GM18519 (cell line): ENCODE results near the gene RLBP1.

Source experiments
- ATAC-seq: cut with Tn5 transposase; IDR thresholded peaks from one replicate; pipeline ENCODE4 v1.9.1; 2021; ENCODE audit warnings: mild to moderate bottlenecking, moderate library complexity; ENCODE audit not compliant: unreplicated experiment, low FRiP score

Gene RLBP1

GRCh38 chr15:89208256-89208655 lies 13.1 kb downstream of the RLBP1 start:
- no peak for ATAC-seq

- no peak for ATAC-seq
These were observed 14.5 kb downstream of the RLBP1 start for GRCh38 chr15:89206908-89207331.

GRCh38 chr15:89205991-89206585 lies 15.3 kb downstream of the RLBP1 start:
- no peak for ATAC-seq

GRCh38 chr15:89203705-89204273 lies 17.6 kb downstream of the RLBP1 start:
- ATAC-seq: no peak

GRCh38 chr15:89201465-89202005 lies 19.8 kb downstream of the RLBP1 start:
- no peak for ATAC-seq

- no peak for ATAC-seq
These were observed 21.2 kb downstream of the RLBP1 start for GRCh38 chr15:89200182-89200581.

- ATAC-seq: no peak
These were observed 21.6 kb downstream of the RLBP1 start for GRCh38 chr15:89199746-89200145.

GRCh38 chr15:89198934-89199333 lies 22.4 kb downstream of the RLBP1 start:
- ATAC-seq: no peak

- ATAC-seq: no peak
These were observed 23.2 kb downstream of the RLBP1 start for GRCh38 chr15:89198196-89198595.

GRCh38 chr15:89197503-89197971 lies 23.8 kb downstream of the RLBP1 start:
- ATAC-seq: no peak

GRCh38 chr15:89196994-89197393 lies 24.4 kb downstream of the RLBP1 start:
- ATAC-seq: no peak

- no peak for ATAC-seq
These were observed 25.1 kb downstream of the RLBP1 start for GRCh38 chr15:89196241-89196640.

- ATAC-seq: no peak
These were observed 25.5 kb downstream of the RLBP1 start for GRCh38 chr15:89195836-89196235.

- no peak for ATAC-seq
These were observed 26.8 kb downstream of the RLBP1 start for GRCh38 chr15:89194608-89195007.

- no peak for ATAC-seq
These were observed 28.6 kb downstream of the RLBP1 start for GRCh38 chr15:89192766-89193165.

- ATAC-seq: no peak
These were observed 29.2 kb downstream of the RLBP1 start for GRCh38 chr15:89192136-89192535.

GRCh38 chr15:89187986-89188514 lies 33.3 kb downstream of the RLBP1 start:
- no peak for ATAC-seq

- no peak for ATAC-seq
These were observed 33.9 kb downstream of the RLBP1 start for GRCh38 chr15:89187301-89187985.

- no peak for ATAC-seq
These were observed 34.6 kb downstream of the RLBP1 start for GRCh38 chr15:89186803-89187202.

GRCh38 chr15:89184886-89185526 lies 36.4 kb downstream of the RLBP1 start:
- ATAC-seq: no peak

GRCh38 chr15:89184357-89184756 lies 37.0 kb downstream of the RLBP1 start:
- no peak for ATAC-seq
